NCI-H2029 (cell line): Measurements from ENCODE around the gene ACER1.
"Not testable (repeated sequence)": the region's sequence is repeated elsewhere in the genome, so short reads cannot be mapped to it uniquely, and the experiment has no call there.

ENCODE experiments used
- DNase-seq: peaks from one replicate; lab custom pipeline; 2025; lab: John Stamatoyannopoulos, UW

Gene ACER1

GRCh38 chr19:6287269-6287885, 46.0 kb downstream of the ACER1 start:
- DNase-seq = no peak

- DNase-seq = no peak
Measured at GRCh38 chr19:6286676-6287075, 46.7 kb downstream of the ACER1 start.

GRCh38 chr19:6282393-6282792, 51.0 kb downstream of the ACER1 start:
- DNase-seq = not testable (repeated sequence)

- peak; percentile 95 for DNase-seq
Measured at GRCh38 chr19:6279931-6280591, 53.4 kb downstream of the ACER1 start, which contains the start of gene MLLT1. Gene MLLT1 (minus strand): TSS chr19:6279975. CDS start chr19:6279784, 191 bp downstream.

GRCh38 chr19:6279620-6279930, 53.8 kb downstream of the ACER1 start:
- no peak for DNase-seq

- DNase-seq = no peak
Measured at GRCh38 chr19:6278740-6279619, 54.4 kb downstream of the ACER1 start.

DNA sequence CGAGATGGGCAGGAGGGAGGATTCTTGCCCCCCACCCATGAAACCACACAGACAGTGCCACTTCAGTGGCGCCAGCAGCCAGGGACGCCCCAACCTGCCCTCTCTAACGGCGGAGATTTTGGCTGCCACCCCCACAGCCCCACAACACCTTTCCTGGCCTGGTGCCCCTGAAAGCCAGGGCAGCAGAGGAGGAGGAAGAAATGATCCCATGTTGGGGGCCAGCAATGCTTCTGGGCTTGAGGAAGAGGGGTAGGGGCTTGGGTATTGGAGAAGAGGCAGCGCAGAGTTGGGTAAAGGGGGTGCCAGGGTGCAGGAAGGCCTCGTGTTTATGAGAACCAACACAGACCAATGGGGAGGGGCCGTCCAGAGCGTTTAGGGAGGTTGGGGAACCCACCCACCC, 55.4 kb downstream of the ACER1 start:
- DNase-seq = no peak

- DNase-seq = no peak
Measured at GRCh38 chr19:6276447-6276846, 57.0 kb downstream of the ACER1 start.

DNA sequence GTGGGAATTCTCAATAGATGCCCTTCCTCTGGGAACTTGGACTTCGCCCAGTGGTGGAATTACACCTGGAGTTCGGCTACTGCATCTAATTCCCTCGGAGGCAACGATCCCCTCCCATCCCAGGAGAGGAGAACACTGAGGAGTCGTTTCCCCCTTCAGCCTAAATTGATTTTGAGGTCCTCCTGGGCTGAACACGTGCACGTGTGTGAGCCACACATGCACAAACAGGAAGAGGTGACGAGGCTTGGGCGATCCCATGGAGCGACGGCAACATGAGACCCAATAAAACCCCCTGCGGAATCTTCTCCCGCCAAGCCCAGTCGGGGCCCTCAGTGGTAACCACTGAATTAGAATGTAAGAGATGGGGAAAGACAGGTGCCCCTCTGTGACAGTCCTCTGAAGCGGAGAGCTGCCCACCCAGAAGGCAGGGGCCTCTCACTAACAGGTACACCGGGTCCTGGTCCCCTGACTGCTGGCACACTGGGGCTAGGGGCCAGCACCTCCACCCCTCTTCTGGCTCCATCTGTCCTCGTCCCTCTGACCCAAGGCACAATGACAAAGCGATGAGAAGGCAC, 58.2 kb downstream of the ACER1 start:
- no peak for DNase-seq

- DNase-seq = no peak
Measured at GRCh38 chr19:6274756-6275155, 58.7 kb downstream of the ACER1 start.

GRCh38 chr19:6273701-6274601, 59.5 kb downstream of the ACER1 start:
- DNase-seq = peak; percentile 51

DNA sequence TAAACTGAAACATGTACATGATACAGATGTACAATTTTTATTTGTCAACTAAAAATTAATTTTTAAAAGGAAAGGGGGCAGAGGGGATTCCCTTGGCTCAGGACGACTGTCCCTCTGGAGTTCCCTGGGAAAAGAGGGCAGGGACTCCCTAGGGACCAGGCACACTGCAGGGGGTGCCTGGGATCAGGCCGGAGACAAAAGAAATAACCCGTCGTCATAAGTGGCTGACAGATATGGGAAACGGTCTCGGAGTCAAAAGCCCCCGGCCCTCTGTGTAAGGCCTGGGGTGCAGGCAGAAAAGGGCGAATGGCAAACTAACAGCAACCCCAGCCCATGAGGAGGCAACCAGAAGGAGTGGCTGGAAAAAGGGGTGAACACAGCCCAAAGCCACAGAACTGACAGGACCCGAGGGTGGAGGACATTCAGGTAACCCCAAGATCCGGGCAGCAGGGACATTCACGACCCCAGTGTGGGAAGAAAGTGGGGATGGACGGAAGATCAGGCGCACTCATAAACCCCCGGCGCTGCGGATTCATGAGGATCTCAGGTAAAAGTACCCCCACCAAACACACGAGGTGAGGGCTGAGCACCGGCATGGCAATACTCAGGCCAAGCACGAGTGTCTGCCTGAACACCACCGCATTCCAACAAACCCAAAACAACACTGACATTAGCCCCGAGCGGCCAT, 60.4 kb downstream of the ACER1 start:
- no peak for DNase-seq

DNA sequence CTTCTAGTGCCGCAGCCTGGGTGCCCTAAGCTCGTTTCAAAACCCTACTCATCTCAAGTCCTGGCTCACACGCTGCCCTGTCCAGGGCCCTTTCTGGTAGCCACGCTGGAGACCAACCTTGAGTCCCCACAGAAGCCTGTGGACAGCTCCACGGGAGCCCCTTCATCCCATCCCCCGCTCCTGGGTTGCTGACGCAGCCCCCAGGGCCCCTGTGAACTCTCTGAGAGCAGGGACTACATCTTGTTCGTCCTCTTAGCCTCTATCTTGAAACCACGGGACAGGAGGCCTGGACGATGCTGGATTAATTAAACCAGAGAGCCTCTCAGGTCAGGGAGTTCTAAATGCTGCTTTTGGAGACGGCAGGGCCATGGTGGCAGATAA, 61.0 kb downstream of the ACER1 start:
- no peak for DNase-seq

GRCh38 chr19:6271721-6272410, 61.5 kb downstream of the ACER1 start:
- peak; percentile 44 for DNase-seq

DNA sequence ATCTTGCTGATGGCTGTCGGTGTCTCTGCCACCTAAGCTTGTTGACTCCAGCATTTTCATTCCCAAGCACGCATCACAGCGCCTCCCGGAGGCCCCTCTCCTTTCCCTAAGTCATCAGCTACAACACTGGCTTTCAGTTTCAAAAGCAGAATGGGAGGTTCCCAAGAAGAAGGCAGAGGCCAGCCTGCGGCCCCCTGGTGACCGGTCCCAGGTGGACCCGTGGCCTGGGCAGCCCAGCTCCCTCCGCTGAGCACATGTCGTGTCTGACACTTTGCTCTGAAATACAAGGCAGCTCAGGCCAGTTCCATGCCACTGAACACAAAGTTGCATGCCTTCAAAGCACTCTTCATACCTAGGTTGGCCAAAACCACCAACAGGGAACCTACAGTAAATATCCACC, 62.2 kb downstream of the ACER1 start:
- DNase-seq = no peak

GRCh38 chr19:6270822-6271221, 62.6 kb downstream of the ACER1 start:
- no peak for DNase-seq

DNA sequence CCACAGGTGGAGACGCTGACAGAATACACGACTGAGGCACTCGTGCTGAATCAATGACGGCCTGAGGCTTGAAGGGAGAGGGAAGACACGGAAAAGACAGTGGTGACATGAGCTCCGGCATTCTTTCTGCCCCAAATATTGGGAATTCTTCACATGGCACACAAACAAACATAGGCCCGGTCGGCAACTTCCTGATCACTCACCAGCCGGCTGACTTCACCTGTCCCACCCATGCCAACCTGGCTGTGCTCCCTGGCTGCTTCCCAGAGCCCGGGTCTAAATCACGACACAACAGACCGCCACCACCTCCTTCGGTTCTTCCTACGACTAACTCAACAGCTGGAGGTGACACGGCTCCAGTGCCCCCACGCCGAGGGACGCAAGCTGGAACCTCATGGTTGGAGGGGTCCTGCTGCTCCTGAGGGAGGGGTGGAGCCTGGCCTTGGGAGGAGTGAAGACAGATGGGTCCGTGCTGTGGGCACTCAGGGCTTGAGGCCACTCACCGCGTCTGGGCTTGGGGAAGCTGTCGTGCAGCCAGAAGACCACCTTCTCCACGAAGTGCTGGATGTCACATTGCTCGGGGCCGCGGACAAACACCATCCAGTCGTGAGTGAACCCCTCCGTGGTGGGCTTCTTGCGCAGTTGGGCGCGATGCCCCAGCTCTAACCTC, 63.2 kb downstream of the ACER1 start:
- no peak for DNase-seq

DNA sequence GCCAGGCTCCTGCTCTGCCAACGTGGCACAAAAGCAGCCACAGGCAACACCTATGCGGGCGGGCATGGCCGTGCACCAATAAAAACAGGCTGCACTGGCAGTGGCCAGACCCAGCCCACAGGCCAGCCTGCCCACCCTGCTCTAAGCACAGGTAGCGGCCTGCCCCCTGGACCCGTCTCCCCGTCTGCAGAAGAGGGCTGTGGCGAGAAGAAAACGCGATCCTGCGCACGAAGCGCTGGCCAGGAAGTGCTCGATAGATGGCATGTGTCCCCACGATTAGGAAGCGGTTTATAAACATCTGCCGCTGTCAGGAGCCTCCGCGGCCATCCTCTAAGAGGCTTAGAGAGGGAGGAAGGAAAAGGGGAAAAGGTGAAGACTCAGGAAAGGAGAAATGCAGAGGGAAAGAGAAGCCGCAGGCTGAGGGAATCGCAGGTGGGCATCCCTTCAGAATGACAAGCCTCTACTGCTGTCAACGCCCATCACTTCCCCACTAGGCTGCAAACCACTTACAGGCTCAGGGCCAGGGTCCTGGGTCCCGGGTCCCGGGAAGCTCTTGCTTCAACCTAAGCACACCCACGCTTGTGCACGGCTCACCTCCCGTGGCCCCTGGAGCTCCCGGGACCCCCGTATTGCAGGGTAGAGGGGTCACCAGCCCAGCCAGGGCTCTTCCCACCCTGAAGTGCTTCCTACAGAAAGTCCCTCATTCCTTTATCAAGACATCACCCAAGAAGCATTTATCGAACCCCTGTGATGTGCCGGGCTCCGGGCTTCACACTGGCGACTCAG, 64.1 kb downstream of the ACER1 start:
- DNase-seq = no peak

GRCh38 chr19:6268382-6268771, 65.0 kb downstream of the ACER1 start:
- DNase-seq = no peak
